ENCODE data around the gene TOP3A. TPM values are rescaled to one million over a fixed set of nuclear protein-coding genes. Genes with fewer than 3 reads are reported as not detected.

TOP3A gene
- total RNA-seq, 1 experiment from 2014 or later = 48.8 TPM

GRCh38 chr17:18322522-18322921, 7.7 kb upstream of the TOP3A start:
- no peak overlapping the region for H3K27ac ChIP-seq (ENCODE audit: low read depth, low read length)
- no peaks in the 10 kb centered on the region for H3K9me3 ChIP-seq (ENCODE audit: control insufficient read depth in 1 of 2, insufficient read depth in 1 of 2, low read depth in 1 of 2, low read length in 2 of 2)
- no peak for ATAC-seq
- TF ChIP-seq RAD21 (IDR thresholded peaks at IDR 0.05; ENCODE audit: low read depth) = no peak
- no peak for TF ChIP-seq TCF7L2 (IDR thresholded peaks at IDR 0.05; ENCODE audit: borderline replicate concordance, extremely low read depth, insufficient read depth, insufficient read length)
- no peak for TF ChIP-seq REST (IDR thresholded peaks at IDR 0.05; ENCODE audit: low read depth)
- no peak for TF ChIP-seq ELF1 (IDR thresholded peaks at IDR 0.05; ENCODE audit: borderline replicate concordance, low read depth)
- no peak for TF ChIP-seq JUND (IDR thresholded peaks at IDR 0.05)
- no peak for TF ChIP-seq FOSL1 (IDR thresholded peaks at IDR 0.05; ENCODE audit: low read depth)
- no peak for TF ChIP-seq POLR2AphosphoS5 (IDR thresholded peaks at IDR 0.05; ENCODE audit: low read depth, low read length)
- TF ChIP-seq YY1 (IDR thresholded peaks at IDR 0.05; ENCODE audit: extremely low read depth, insufficient replicate concordance, low read depth, low read length) = no peak
- no peak for TF ChIP-seq EZH2phosphoT487 (IDR thresholded peaks at IDR 0.05; ENCODE audit: borderline replicate concordance)
- TF ChIP-seq ZBTB33 (IDR thresholded peaks at IDR 0.05; ENCODE audit: extremely low read depth, insufficient replicate concordance, low read length) = no peak
- no peak for TF ChIP-seq EZH2 (IDR thresholded peaks at IDR 0.05)
- TF ChIP-seq, protein P1, sequence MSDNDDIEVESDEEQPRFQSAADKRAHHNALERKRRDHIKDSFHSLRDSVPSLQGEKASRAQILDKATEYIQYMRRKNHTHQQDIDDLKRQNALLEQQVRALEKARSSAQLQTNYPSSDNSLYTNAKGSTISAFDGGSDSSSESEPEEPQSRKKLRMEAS (IDR thresholded peaks at IDR 0.05) = no peak
- no peak for TF ChIP-seq CBX3 (IDR thresholded peaks at IDR 0.05; ENCODE audit: low read depth)
- no peak for TF ChIP-seq CTCF (IDR thresholded peaks at IDR 0.05 in 2 of 3, conservative IDR thresholded peaks at IDR 0.05 in 1 of 3; ENCODE audit: borderline replicate concordance in 1 of 3, insufficient read depth in 1 of 3, low read depth in 2 of 3, low read length in 2 of 3)
- TF ChIP-seq SIN3A (IDR thresholded peaks at IDR 0.05; ENCODE audit: low read depth) = no peak
- TF ChIP-seq, protein P2, sequence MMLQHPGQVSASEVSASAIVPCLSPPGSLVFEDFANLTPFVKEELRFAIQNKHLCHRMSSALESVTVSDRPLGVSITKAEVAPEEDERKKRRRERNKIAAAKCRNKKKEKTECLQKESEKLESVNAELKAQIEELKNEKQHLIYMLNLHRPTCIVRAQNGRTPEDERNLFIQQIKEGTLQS (IDR thresholded peaks at IDR 0.05) = no peak
- H2AFZ ChIP-seq (ENCODE audit: low read depth, low read length, poor library complexity, severe bottlenecking) = no peak overlapping the region
- RAD21 ChIA-PET (ENCODE audit: low non-redundant PET in 1 of 2, low total read pairs in 2 of 2, uncharacterized antibody in 2 of 2, unreplicated experiment in 2 of 2) = no interaction called here
- no peaks in the 10 kb centered on the region for H3K27me3 ChIP-seq (ENCODE audit: insufficient read depth, low read length)
- H3K4me1 ChIP-seq (ENCODE audit: control insufficient read depth in 1 of 2, insufficient read depth in 2 of 2, low read length in 2 of 2) = no peaks in the 10 kb centered on the region
- no peak overlapping the region for H3K4me3 ChIP-seq (replicated peaks in 1 of 2; ENCODE audit: low read depth in 1 of 2, low read length in 2 of 2)
- no peak overlapping the region for H3K9ac ChIP-seq (ENCODE audit: low read length)
- POLR2A ChIA-PET = no interaction called here
- H3K9me2 ChIP-seq (ENCODE audit: insufficient read depth) = no peaks in the 10 kb centered on the region
- H3K4me2 ChIP-seq (ENCODE audit: low read length) = no peak overlapping the region
- intact Hi-C loops (cut with micrococcal nuclease) = no loop called here
- peaks cover 0 to 7% of the 10 kb centered on the region in 2 experiments; a peak in 2 of 4 replicates for H3K36me3 ChIP-seq (ENCODE audit: control insufficient read depth in 1 of 2, insufficient read depth in 2 of 2, low read length in 2 of 2)
- CTCF ChIA-PET = interaction anchor here (1.0 to 2.2 kb wide), 2 partner anchors 75 to 380 kb away, joined by 3 to 5 read pairs; no protein-coding TSS in a partner anchor
- no TSS peak for BruUV-seq (replicated peaks)
- H4K20me1 ChIP-seq (ENCODE audit: insufficient read depth) = no peaks in the 10 kb centered on the region
- no peak for DNase-seq (ENCODE audit: low read depth, low spot score)
- H3K79me2 ChIP-seq (ENCODE audit: insufficient read depth, low read length) = peaks cover 11% of the 10 kb centered on the region; the same call in 1 of the 2 replicates
